Left hindlimb (tissue), 1 donor: ENCODE measurements around the gene CFAP73.
"Not testable (repeated sequence)": the region's sequence is repeated elsewhere in the genome, so short reads cannot be mapped to it uniquely, and the experiment has no call there.

ENCODE experiments used
- DNase-seq: peaks from one replicate; pipeline ENCODE4 v3.0.0-alpha.2; 2018

The CFAP73 gene

GRCh38 chr12:113196582-113196981 lies 47.1 kb downstream of the CFAP73 start:
- no peak for DNase-seq

- DNase-seq: peak; percentile 69
Measured at GRCh38 chr12:113196990-113197389, 47.5 kb downstream of the CFAP73 start.

- no peak for DNase-seq
Measured at GRCh38 chr12:113197518-113198077, 48.1 kb downstream of the CFAP73 start.

- DNase-seq: no peak
Measured at GRCh38 chr12:113198296-113198695, 48.8 kb downstream of the CFAP73 start.

GRCh38 chr12:113200021-113200797 lies 50.7 kb downstream of the CFAP73 start:
- DNase-seq: no peak

GRCh38 chr12:113201187-113202177 lies 52.0 kb downstream of the CFAP73 start:
- DNase-seq: no peak

- no peak for DNase-seq
Measured at GRCh38 chr12:113202300-113203075, 53.0 kb downstream of the CFAP73 start.

GRCh38 chr12:113203852-113204760 lies 54.6 kb downstream of the CFAP73 start:
- DNase-seq: no peak

GRCh38 chr12:113204804-113205203 lies 55.3 kb downstream of the CFAP73 start:
- DNase-seq: no peak

GRCh38 chr12:113206802-113207201 lies 57.3 kb downstream of the CFAP73 start:
- not testable (repeated sequence) for DNase-seq

GRCh38 chr12:113207613-113208040 lies 58.1 kb downstream of the CFAP73 start:
- DNase-seq: no peak

GRCh38 chr12:113208041-113208934 lies 58.8 kb downstream of the CFAP73 start:
- DNase-seq: peak; percentile 71
